ENCODE measurements around the gene GNGT1.
"Not testable (repeated sequence)": the region's sequence is repeated elsewhere in the genome, so short reads cannot be mapped to it uniquely, and the experiment has no call there.

GNGT1 gene

GRCh38 chr7:93910076-93910994, 4.0 kb downstream of the GNGT1 start:
- H3K27ac ChIP-seq (ENCODE audit: low read length), result no peak overlapping the region
- H3K36me3 ChIP-seq (ENCODE audit: control insufficient read depth in 1 of 2, insufficient read depth in 2 of 2, low read length in 2 of 2), result no peaks in the 10 kb centered on the region
- peaks cover 0 to 6% of the 10 kb centered on the region in 2 donors for H3K4me1 ChIP-seq (ENCODE audit: control insufficient read depth in 1 of 2, insufficient read depth in 2 of 2, low read length in 2 of 2)
- H3K9me3 ChIP-seq (ENCODE audit: control insufficient read depth in 1 of 2, low read length in 2 of 2), result no peaks in the 10 kb centered on the region
- no peak overlapping the region for H3K4me3 ChIP-seq (ENCODE audit: low read depth in 1 of 2, low read length in 2 of 2)
- no peaks in the 10 kb centered on the region for H3K27me3 ChIP-seq (ENCODE audit: low read depth, low read length)

GRCh38 chr7:93911242-93911641, 4.9 kb downstream of the GNGT1 start:
- H3K4me1 ChIP-seq (ENCODE audit: control insufficient read depth in 1 of 2, insufficient read depth in 2 of 2, low read length in 2 of 2); H3K36me3 ChIP-seq (ENCODE audit: control insufficient read depth in 1 of 2, insufficient read depth in 2 of 2, low read length in 2 of 2); H3K27me3 ChIP-seq (ENCODE audit: low read depth, low read length); H3K4me3 ChIP-seq (ENCODE audit: low read depth in 1 of 2, low read length in 2 of 2); H3K27ac ChIP-seq (ENCODE audit: low read length); H3K9me3 ChIP-seq (ENCODE audit: control insufficient read depth in 1 of 2, low read length in 2 of 2): not testable (repeated sequence)

GRCh38 chr7:93911661-93912060, 5.3 kb downstream of the GNGT1 start:
- not testable (repeated sequence) for H3K4me3 ChIP-seq (ENCODE audit: low read depth in 1 of 2, low read length in 2 of 2); H3K4me1 ChIP-seq (ENCODE audit: control insufficient read depth in 1 of 2, insufficient read depth in 2 of 2, low read length in 2 of 2); H3K9me3 ChIP-seq (ENCODE audit: control insufficient read depth in 1 of 2, low read length in 2 of 2); H3K27ac ChIP-seq (ENCODE audit: low read length); H3K27me3 ChIP-seq (ENCODE audit: low read depth, low read length); H3K36me3 ChIP-seq (ENCODE audit: control insufficient read depth in 1 of 2, insufficient read depth in 2 of 2, low read length in 2 of 2)

- no peak overlapping the region for H3K27ac ChIP-seq (ENCODE audit: low read length)
Measured at GRCh38 chr7:93913197-93913596, 6.8 kb downstream of the GNGT1 start.

GRCh38 chr7:93914581-93915066, 8.3 kb downstream of the GNGT1 start:
- no peaks in the 10 kb centered on the region for H3K36me3 ChIP-seq (ENCODE audit: control insufficient read depth in 1 of 2, insufficient read depth in 2 of 2, low read length in 2 of 2)
- H3K4me1 ChIP-seq (ENCODE audit: control insufficient read depth in 1 of 2, insufficient read depth in 2 of 2, low read length in 2 of 2), result peaks cover 0 to 6% of the 10 kb centered on the region in 2 donors
- H3K27ac ChIP-seq (ENCODE audit: low read length), result no peak overlapping the region
- no peaks in the 10 kb centered on the region for H3K27me3 ChIP-seq (ENCODE audit: low read depth, low read length)
- no peaks in the 10 kb centered on the region for H3K9me3 ChIP-seq (ENCODE audit: control insufficient read depth in 1 of 2, low read length in 2 of 2)
- H3K4me3 ChIP-seq (ENCODE audit: low read depth in 1 of 2, low read length in 2 of 2), result no peak overlapping the region

More at GRCh38 chr7:93913197-93913596, 6.8 kb downstream of the GNGT1 start:
- H3K9me3 ChIP-seq (ENCODE audit: control insufficient read depth in 1 of 2, low read length in 2 of 2), result no peaks in the 10 kb centered on the region
- no peaks in the 10 kb centered on the region for H3K36me3 ChIP-seq (ENCODE audit: control insufficient read depth in 1 of 2, insufficient read depth in 2 of 2, low read length in 2 of 2)
- H3K4me3 ChIP-seq (ENCODE audit: low read depth in 1 of 2, low read length in 2 of 2), result no peak overlapping the region
- H3K4me1 ChIP-seq (ENCODE audit: control insufficient read depth in 1 of 2, insufficient read depth in 2 of 2, low read length in 2 of 2), result peaks cover 0 to 6% of the 10 kb centered on the region in 2 donors
- H3K27me3 ChIP-seq (ENCODE audit: low read depth, low read length), result no peaks in the 10 kb centered on the region

GRCh38 chr7:93915206-93915842, 9.0 kb downstream of the GNGT1 start:
- H3K4me1 ChIP-seq (ENCODE audit: control insufficient read depth in 1 of 2, insufficient read depth in 2 of 2, low read length in 2 of 2); H3K27ac ChIP-seq (ENCODE audit: low read length): not testable (repeated sequence)

GRCh38 chr7:93915888-93916287, 9.5 kb downstream of the GNGT1 start:
- H3K27me3 ChIP-seq (ENCODE audit: low read depth, low read length); H3K4me1 ChIP-seq (ENCODE audit: control insufficient read depth in 1 of 2, insufficient read depth in 2 of 2, low read length in 2 of 2); H3K27ac ChIP-seq (ENCODE audit: low read length); H3K9me3 ChIP-seq (ENCODE audit: control insufficient read depth in 1 of 2, low read length in 2 of 2); H3K4me3 ChIP-seq (ENCODE audit: low read depth in 1 of 2, low read length in 2 of 2); H3K36me3 ChIP-seq (ENCODE audit: control insufficient read depth in 1 of 2, insufficient read depth in 2 of 2, low read length in 2 of 2): not testable (repeated sequence)

More at GRCh38 chr7:93915206-93915842, 9.0 kb downstream of the GNGT1 start:
- H3K9me3 ChIP-seq (ENCODE audit: control insufficient read depth in 1 of 2, low read length in 2 of 2); H3K4me3 ChIP-seq (ENCODE audit: low read depth in 1 of 2, low read length in 2 of 2); H3K36me3 ChIP-seq (ENCODE audit: control insufficient read depth in 1 of 2, insufficient read depth in 2 of 2, low read length in 2 of 2); H3K27me3 ChIP-seq (ENCODE audit: low read depth, low read length): not testable (repeated sequence)

- not testable (repeated sequence) for H3K4me3 ChIP-seq (ENCODE audit: low read depth in 1 of 2, low read length in 2 of 2)
Measured at GRCh38 chr7:93916315-93916714, 9.9 kb downstream of the GNGT1 start.

GRCh38 chr7:93920496-93921182, 14.3 kb downstream of the GNGT1 start:
- Histone ChIP-seq H3K36me3 (ENCODE audit: control insufficient read depth in 1 of 2, insufficient read depth in 2 of 2, low read length in 2 of 2) (no peaks in the 10 kb centered on the region), H3K4me3 (ENCODE audit: low read depth in 1 of 2, low read length in 2 of 2) (peak overlapping the region; percentile 71 to 73), H3K27me3 (ENCODE audit: low read depth, low read length) (no peaks in the 10 kb centered on the region), H3K9me3 (ENCODE audit: control insufficient read depth in 1 of 2, low read length in 2 of 2) (no peaks in the 10 kb centered on the region), H3K4me1 (ENCODE audit: control insufficient read depth in 1 of 2, insufficient read depth in 2 of 2, low read length in 2 of 2) (peaks cover 3% of the 10 kb centered on the region in 2 donors), H3K27ac (ENCODE audit: low read length) (peak overlapping the region; percentile 85)

More at GRCh38 chr7:93916315-93916714, 9.9 kb downstream of the GNGT1 start:
- H3K9me3 ChIP-seq (ENCODE audit: control insufficient read depth in 1 of 2, low read length in 2 of 2); H3K27ac ChIP-seq (ENCODE audit: low read length); H3K27me3 ChIP-seq (ENCODE audit: low read depth, low read length); H3K36me3 ChIP-seq (ENCODE audit: control insufficient read depth in 1 of 2, insufficient read depth in 2 of 2, low read length in 2 of 2); H3K4me1 ChIP-seq (ENCODE audit: control insufficient read depth in 1 of 2, insufficient read depth in 2 of 2, low read length in 2 of 2): not testable (repeated sequence)

GRCh38 chr7:93921186-93921585, 14.8 kb downstream of the GNGT1 start:
- peak overlapping the region; percentile 85 for H3K27ac ChIP-seq (ENCODE audit: low read length)
- peaks cover 3% of the 10 kb centered on the region in 2 donors for H3K4me1 ChIP-seq (ENCODE audit: control insufficient read depth in 1 of 2, insufficient read depth in 2 of 2, low read length in 2 of 2)
- no peaks in the 10 kb centered on the region for H3K27me3 ChIP-seq (ENCODE audit: low read depth, low read length)
- H3K9me3 ChIP-seq (ENCODE audit: control insufficient read depth in 1 of 2, low read length in 2 of 2), result no peaks in the 10 kb centered on the region
- no peaks in the 10 kb centered on the region for H3K36me3 ChIP-seq (ENCODE audit: control insufficient read depth in 1 of 2, insufficient read depth in 2 of 2, low read length in 2 of 2)
- peak overlapping the region; percentile 71 to 73 for H3K4me3 ChIP-seq (ENCODE audit: low read depth in 1 of 2, low read length in 2 of 2)
